Measurements from ENCODE around the gene TFAP2E. TPM values are rescaled to one million over a fixed set of nuclear protein-coding genes. Genes with fewer than 3 reads are reported as not detected.

TFAP2E gene
- polyA plus RNA-seq (2013, experiment 1 of 2), result 0.63 TPM
- polyA plus RNA-seq (2013, experiment 2 of 2), result 0.35 TPM

DNA sequence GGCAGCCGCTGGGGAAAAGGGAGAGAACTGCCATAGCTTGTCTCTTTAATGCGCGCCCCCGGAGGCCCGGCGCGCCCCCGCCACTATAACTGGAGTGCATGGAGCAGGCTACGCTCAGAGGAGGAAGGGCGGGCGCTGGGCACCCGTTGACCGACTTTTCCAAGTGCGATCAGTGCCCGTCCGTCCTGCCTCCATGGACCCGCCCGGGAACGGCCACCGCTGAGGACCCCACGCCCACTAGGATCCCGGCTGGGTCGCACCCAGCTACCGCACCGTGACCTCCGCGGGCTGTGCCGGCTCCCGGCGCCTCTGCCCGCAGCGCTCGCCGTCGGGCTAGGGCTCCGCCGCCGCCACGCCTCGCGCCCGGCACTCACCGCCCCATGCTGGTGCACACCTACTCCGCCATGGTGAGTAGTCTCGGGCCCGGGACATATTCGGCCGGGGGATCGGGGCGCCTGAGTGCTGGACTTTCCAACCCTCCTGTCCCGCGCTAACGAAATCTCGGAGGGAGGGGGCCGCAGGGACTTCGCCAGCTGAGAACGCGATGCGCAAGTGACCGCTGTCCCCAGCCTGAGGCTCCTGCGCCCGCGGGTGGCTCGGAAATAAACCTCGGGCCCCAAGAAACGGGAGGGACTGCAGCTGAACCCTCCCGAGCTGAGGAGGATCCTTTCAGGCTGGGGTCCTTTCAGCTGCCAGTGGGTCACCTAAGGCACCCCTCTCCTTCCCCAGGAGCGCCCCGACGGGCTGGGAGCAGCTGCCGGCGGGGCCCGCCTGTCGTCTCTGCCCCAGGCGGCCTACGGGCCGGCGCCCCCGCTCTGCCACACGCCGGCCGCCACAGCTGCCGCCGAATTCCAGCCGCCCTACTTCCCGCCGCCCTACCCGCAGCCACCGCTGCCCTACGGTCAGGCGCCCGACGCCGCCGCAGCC is at the start of gene TFAP2E:
Gene TFAP2E (plus strand): TSS at position 117 of the 927 bp plus-strand sequence. CDS start 264 bp downstream, at position 381.
- Histone ChIP-seq H3K4me1 (ENCODE audit: control insufficient read depth, insufficient read depth, low read length, poor library complexity, severe bottlenecking) (peaks cover 36% of the 10 kb centered on the region), H3K9me3 (ENCODE audit: control insufficient read depth, low read length) (no peaks in the 10 kb centered on the region), H3K36me3 (ENCODE audit: control insufficient read depth, insufficient read depth, low read length) (no peaks in the 10 kb centered on the region), H3K4me3 (ENCODE audit: extremely low read depth, insufficient read depth, low read length, poor library complexity, severe bottlenecking) (peak within 1 kb of the TSS; percentile 44), H3K27ac (ENCODE audit: low read depth, low read length, severe bottlenecking) (no peak within 1 kb of the TSS)
- 5 to 8% methylated on average over 72 to 94 of the region's 95 CpGs for WGBS, 2 experiments (ENCODE audit: insufficient coverage in 2 of 2)

- WGBS, 2 experiments (ENCODE audit: insufficient coverage in 2 of 2), result 100% methylated on average over 1 of the region's 2 CpGs; no CpG with 5 or more reads in 1 of the 2 experiments
Observed at GRCh38 chr1:35524106-35524505, 49.0 kb upstream of the TFAP2E start.

GRCh38 chr1:35530168-35530567 is 42.9 kb upstream of the TFAP2E start:
- 63 to 67% methylated on average over 3 of the region's 5 CpGs for WGBS, 2 experiments (ENCODE audit: insufficient coverage in 2 of 2)
- Histone ChIP-seq H3K4me1 (ENCODE audit: control insufficient read depth, insufficient read depth, low read length, poor library complexity, severe bottlenecking) (no peaks in the 10 kb centered on the region), H3K27ac (ENCODE audit: low read depth, low read length, severe bottlenecking) (no peak overlapping the region), H3K4me3 (ENCODE audit: extremely low read depth, insufficient read depth, low read length, poor library complexity, severe bottlenecking) (no peak overlapping the region), H3K9me3 (ENCODE audit: control insufficient read depth, low read length) (peaks cover 19% of the 10 kb centered on the region), H3K36me3 (ENCODE audit: control insufficient read depth, insufficient read depth, low read length) (peaks cover 40% of the 10 kb centered on the region)

More at GRCh38 chr1:35524106-35524505, 49.0 kb upstream of the TFAP2E start:
- peaks cover 5% of the 10 kb centered on the region for H3K9me3 ChIP-seq (ENCODE audit: control insufficient read depth, low read length)
- H3K4me1 ChIP-seq (ENCODE audit: control insufficient read depth, insufficient read depth, low read length, poor library complexity, severe bottlenecking), result no peaks in the 10 kb centered on the region
- H3K4me3 ChIP-seq (ENCODE audit: extremely low read depth, insufficient read depth, low read length, poor library complexity, severe bottlenecking), result no peak overlapping the region
- H3K36me3 ChIP-seq (ENCODE audit: control insufficient read depth, insufficient read depth, low read length), result peaks cover 12% of the 10 kb centered on the region
- H3K27ac ChIP-seq (ENCODE audit: low read depth, low read length, severe bottlenecking), result no peak overlapping the region

- Histone ChIP-seq H3K9me3 (ENCODE audit: control insufficient read depth, low read length) (peaks cover 19% of the 10 kb centered on the region), H3K36me3 (ENCODE audit: control insufficient read depth, insufficient read depth, low read length) (peaks cover 40% of the 10 kb centered on the region), H3K4me1 (ENCODE audit: control insufficient read depth, insufficient read depth, low read length, poor library complexity, severe bottlenecking) (no peaks in the 10 kb centered on the region), H3K27ac (ENCODE audit: low read depth, low read length, severe bottlenecking) (no peak overlapping the region), H3K4me3 (ENCODE audit: extremely low read depth, insufficient read depth, low read length, poor library complexity, severe bottlenecking) (no peak overlapping the region)
- WGBS, 2 experiments (ENCODE audit: insufficient coverage in 2 of 2), result 87 to 94% methylated on average over 2 of the region's 2 CpGs
Observed at GRCh38 chr1:35530946-35531345, 42.2 kb upstream of the TFAP2E start.

GRCh38 chr1:35531368-35531767 is 41.7 kb upstream of the TFAP2E start:
- Histone ChIP-seq H3K27ac (ENCODE audit: low read depth, low read length, severe bottlenecking) (no peak overlapping the region), H3K9me3 (ENCODE audit: control insufficient read depth, low read length) (peaks cover 19% of the 10 kb centered on the region), H3K4me3 (ENCODE audit: extremely low read depth, insufficient read depth, low read length, poor library complexity, severe bottlenecking) (no peak overlapping the region), H3K36me3 (ENCODE audit: control insufficient read depth, insufficient read depth, low read length) (peaks cover 43% of the 10 kb centered on the region), H3K4me1 (ENCODE audit: control insufficient read depth, insufficient read depth, low read length, poor library complexity, severe bottlenecking) (no peaks in the 10 kb centered on the region)
- WGBS, 2 experiments (ENCODE audit: insufficient coverage in 2 of 2), result 98 to 100% methylated on average over 5 of the region's 6 CpGs

DNA sequence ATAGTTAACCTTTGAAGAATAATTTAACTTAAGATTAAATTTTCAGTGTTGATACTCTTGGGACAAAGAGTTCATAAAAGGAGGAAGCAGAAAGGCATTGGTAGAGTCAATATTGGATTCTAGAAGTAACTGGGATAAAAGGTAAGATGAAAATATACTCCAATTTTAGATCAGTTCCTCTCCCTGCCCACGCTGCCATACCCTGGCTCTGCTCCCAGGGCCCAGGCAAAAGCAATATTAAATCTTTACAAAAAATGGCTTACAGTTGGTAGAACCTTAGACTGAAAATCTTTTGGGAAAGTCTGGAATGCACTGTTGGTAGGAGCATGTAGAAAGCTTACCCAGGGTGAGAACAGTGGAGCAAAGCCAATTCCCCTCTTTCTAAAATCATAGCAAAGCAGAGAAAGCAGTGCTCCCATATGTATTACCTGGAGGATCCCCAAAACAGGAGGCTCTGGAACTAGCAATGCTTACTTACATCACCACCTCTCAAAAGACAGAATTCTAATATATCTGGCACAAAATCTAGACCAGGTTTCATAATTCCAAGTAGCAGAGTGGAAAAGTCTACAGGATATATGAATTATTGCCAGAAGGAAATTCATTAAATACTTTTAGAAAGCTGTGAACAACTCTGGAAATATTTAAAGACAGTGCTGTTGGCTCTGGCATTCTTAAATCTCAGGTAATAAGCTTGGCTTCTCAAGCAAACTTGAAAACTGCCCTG is 40.5 kb upstream of the TFAP2E start:
- Histone ChIP-seq H3K4me1 (ENCODE audit: control insufficient read depth, insufficient read depth, low read length, poor library complexity, severe bottlenecking) (no peaks in the 10 kb centered on the region), H3K9me3 (ENCODE audit: control insufficient read depth, low read length) (peaks cover 14% of the 10 kb centered on the region), H3K27ac (ENCODE audit: low read depth, low read length, severe bottlenecking) (no peak overlapping the region), H3K36me3 (ENCODE audit: control insufficient read depth, insufficient read depth, low read length) (peaks cover 45% of the 10 kb centered on the region), H3K4me3 (ENCODE audit: extremely low read depth, insufficient read depth, low read length, poor library complexity, severe bottlenecking) (no peak overlapping the region)
- no CpG with 5 or more reads among the region's 1 CpG for WGBS, 2 experiments (ENCODE audit: insufficient coverage in 2 of 2)

- H3K27ac ChIP-seq (ENCODE audit: low read depth, low read length, severe bottlenecking), result no peak overlapping the region
- 38 to 56% methylated on average over 1 of the region's 1 CpG for WGBS, 2 experiments (ENCODE audit: insufficient coverage in 2 of 2)
- no peaks in the 10 kb centered on the region for H3K4me1 ChIP-seq (ENCODE audit: control insufficient read depth, insufficient read depth, low read length, poor library complexity, severe bottlenecking)
- no peak overlapping the region for H3K4me3 ChIP-seq (ENCODE audit: extremely low read depth, insufficient read depth, low read length, poor library complexity, severe bottlenecking)
- H3K36me3 ChIP-seq (ENCODE audit: control insufficient read depth, insufficient read depth, low read length), result peaks cover 45% of the 10 kb centered on the region
- H3K9me3 ChIP-seq (ENCODE audit: control insufficient read depth, low read length), result peaks cover 14% of the 10 kb centered on the region
Observed at GRCh38 chr1:35533586-35533985, 39.5 kb upstream of the TFAP2E start.

DNA sequence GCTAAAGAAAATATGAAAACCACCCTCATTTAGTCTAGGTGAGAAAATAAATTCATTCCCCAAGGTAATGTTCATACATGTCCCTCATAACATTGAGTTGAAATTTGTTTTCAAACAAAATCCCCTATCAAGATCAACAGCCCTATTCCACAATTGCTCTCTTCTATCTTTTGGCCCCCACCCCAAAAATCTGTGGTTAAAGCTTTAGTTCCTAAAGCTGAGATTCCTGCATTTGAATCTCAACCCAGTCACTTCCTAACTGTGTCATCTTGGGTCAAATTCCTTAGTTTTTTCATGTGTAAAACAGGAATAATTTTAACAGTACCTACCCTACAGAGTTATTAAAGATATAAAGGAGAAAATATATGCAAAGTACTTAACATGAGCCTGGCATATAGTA is 37.9 kb upstream of the TFAP2E start:
- Histone ChIP-seq H3K27ac (ENCODE audit: low read depth, low read length, severe bottlenecking) (no peak overlapping the region), H3K9me3 (ENCODE audit: control insufficient read depth, low read length) (peaks cover 11% of the 10 kb centered on the region), H3K4me1 (ENCODE audit: control insufficient read depth, insufficient read depth, low read length, poor library complexity, severe bottlenecking) (peaks cover 7% of the 10 kb centered on the region), H3K4me3 (ENCODE audit: extremely low read depth, insufficient read depth, low read length, poor library complexity, severe bottlenecking) (no peak overlapping the region), H3K36me3 (ENCODE audit: control insufficient read depth, insufficient read depth, low read length) (peaks cover 31% of the 10 kb centered on the region)

GRCh38 chr1:35536556-35537162 is 36.5 kb upstream of the TFAP2E start:
- Histone ChIP-seq H3K4me3 (ENCODE audit: extremely low read depth, insufficient read depth, low read length, poor library complexity, severe bottlenecking) (no peak overlapping the region), H3K27ac (ENCODE audit: low read depth, low read length, severe bottlenecking) (no peak overlapping the region), H3K4me1 (ENCODE audit: control insufficient read depth, insufficient read depth, low read length, poor library complexity, severe bottlenecking) (peaks cover 7% of the 10 kb centered on the region), H3K36me3 (ENCODE audit: control insufficient read depth, insufficient read depth, low read length) (peaks cover 27% of the 10 kb centered on the region), H3K9me3 (ENCODE audit: control insufficient read depth, low read length) (no peaks in the 10 kb centered on the region)
- 100% methylated on average over 1 of the region's 2 CpGs; no CpG with 5 or more reads in 1 of the 2 experiments for WGBS, 2 experiments (ENCODE audit: insufficient coverage in 2 of 2)

DNA sequence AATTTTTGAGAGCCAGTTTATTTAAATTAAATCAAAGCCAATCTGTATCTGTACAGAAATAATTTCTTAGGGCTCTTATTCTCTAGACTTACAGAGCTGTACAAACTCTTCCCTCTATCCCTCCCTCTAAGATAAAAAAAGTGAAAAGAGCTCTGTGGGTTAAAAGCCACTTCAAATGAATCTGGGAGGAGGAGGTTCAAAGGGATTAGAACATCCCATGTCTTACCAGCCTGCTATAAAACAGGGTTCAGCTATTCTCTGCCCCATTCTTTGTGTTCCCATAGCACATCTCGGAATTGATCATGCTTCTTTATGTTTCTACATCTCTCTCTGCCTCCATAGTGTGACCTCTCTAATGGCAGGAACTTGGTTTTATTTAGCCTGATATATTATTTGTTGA is 35.3 kb upstream of the TFAP2E start:
- H3K27ac ChIP-seq (ENCODE audit: low read depth, low read length, severe bottlenecking), result no peak overlapping the region
- no peaks in the 10 kb centered on the region for H3K9me3 ChIP-seq (ENCODE audit: control insufficient read depth, low read length)
- H3K36me3 ChIP-seq (ENCODE audit: control insufficient read depth, insufficient read depth, low read length), result peaks cover 30% of the 10 kb centered on the region
- 71% methylated on average over 1 of the region's 1 CpG; no CpG with 5 or more reads in 1 of the 2 experiments for whole genome bisulfite sequencing, 2 experiments (ENCODE audit: insufficient coverage in 2 of 2)
- peaks cover 7% of the 10 kb centered on the region for H3K4me1 ChIP-seq (ENCODE audit: control insufficient read depth, insufficient read depth, low read length, poor library complexity, severe bottlenecking)
- H3K4me3 ChIP-seq (ENCODE audit: extremely low read depth, insufficient read depth, low read length, poor library complexity, severe bottlenecking), result no peak overlapping the region
